Measurements from ENCODE around the gene SOWAHC.
"Not testable (repeated sequence)": the region's sequence is repeated elsewhere in the genome, so short reads cannot be mapped to it uniquely, and the experiment has no call there.

The SOWAHC gene

GRCh38 chr2:109635426-109636304, 21.5 kb downstream of the SOWAHC start:
- DNase-seq (ENCODE audit: low spot score): no peak
- TF ChIP-seq CTCF (IDR thresholded peaks at IDR 0.05; ENCODE audit: extremely low read depth, insufficient read depth, missing control alignments): no peak
- in situ Hi-C loops (cut with MboI; ENCODE audit: low pct_unique_long_range_greater_than_20kb, low sequenced_read_pairs, unreplicated experiment): no loop called here

DNA sequence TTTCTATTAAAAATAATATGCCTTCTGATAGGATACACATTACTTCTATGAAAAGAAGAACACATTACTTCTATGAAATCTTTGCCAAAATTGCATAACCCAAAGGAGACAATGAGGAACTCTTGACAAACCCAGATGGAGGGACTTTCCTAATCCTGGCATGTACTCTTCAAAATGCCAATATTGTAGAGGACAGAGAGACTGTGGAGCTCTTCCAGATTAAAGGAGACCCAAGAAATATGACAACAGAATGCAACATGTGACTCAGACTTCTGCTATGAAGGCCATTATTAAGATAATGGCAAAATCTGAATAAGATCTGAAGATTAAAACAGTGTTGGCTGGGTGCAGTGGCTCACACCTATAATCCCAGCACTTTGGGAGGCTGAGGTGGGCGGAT, 22.2 kb downstream of the SOWAHC start:
- no peak for DNase-seq (ENCODE audit: low spot score)
- TF ChIP-seq CTCF (IDR thresholded peaks at IDR 0.05; ENCODE audit: extremely low read depth, insufficient read depth, missing control alignments): no peak
- in situ Hi-C loops (cut with MboI; ENCODE audit: low pct_unique_long_range_greater_than_20kb, low sequenced_read_pairs, unreplicated experiment): no loop called here

GRCh38 chr2:109637749-109638570, 23.8 kb downstream of the SOWAHC start:
- DNase-seq (ENCODE audit: low spot score): no peak
- TF ChIP-seq CTCF (IDR thresholded peaks at IDR 0.05; ENCODE audit: extremely low read depth, insufficient read depth, missing control alignments): no peak
- in situ Hi-C loops (cut with MboI; ENCODE audit: low pct_unique_long_range_greater_than_20kb, low sequenced_read_pairs, unreplicated experiment): no loop called here

GRCh38 chr2:109638795-109639194, 24.6 kb downstream of the SOWAHC start:
- in situ Hi-C loops (cut with MboI; ENCODE audit: low pct_unique_long_range_greater_than_20kb, low sequenced_read_pairs, unreplicated experiment): no loop called here
- no peak for DNase-seq (ENCODE audit: low spot score)

GRCh38 chr2:109640000-109640399, 25.8 kb downstream of the SOWAHC start:
- in situ Hi-C loops (cut with MboI; ENCODE audit: low pct_unique_long_range_greater_than_20kb, low sequenced_read_pairs, unreplicated experiment); DNase-seq (ENCODE audit: low spot score): not testable (repeated sequence)

More at GRCh38 chr2:109638795-109639194, 24.6 kb downstream of the SOWAHC start:
- TF ChIP-seq CTCF (IDR thresholded peaks at IDR 0.05; ENCODE audit: extremely low read depth, insufficient read depth, missing control alignments): no peak

DNA sequence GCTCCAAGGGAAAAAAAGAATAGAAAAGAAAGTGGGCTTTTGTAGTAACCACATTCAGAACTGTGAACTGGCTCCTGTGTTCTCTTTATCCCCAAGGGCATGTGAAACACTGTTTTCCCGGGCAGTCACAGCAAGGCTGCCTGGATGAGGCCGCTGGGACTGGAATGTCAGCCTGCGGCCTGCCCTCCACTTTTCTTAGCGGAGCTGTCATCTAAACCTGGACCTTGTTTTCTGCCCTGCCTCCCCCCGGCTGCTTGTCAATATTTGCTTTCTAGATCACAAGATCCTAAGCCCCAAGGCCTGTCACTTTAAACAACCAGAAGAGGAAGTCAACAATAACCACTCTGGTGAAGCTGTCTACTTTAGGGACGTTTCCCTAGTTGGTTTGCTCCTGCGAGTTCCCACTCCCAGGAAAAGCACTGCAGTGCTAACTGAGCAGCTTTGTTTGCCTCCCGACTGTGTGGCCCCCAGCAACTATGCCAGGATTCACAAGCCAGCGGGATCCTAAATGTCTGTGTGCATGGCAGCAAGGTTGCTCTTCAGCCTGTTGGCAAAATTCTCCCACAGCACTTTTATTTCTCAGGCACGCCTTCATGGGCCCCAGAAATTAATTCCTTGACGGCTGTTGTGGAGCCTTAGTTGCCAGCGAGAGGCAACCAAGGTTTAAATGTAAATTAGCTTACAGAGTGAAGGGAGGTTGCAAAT, 30.6 kb downstream of the SOWAHC start:
- in situ Hi-C loops (cut with MboI; ENCODE audit: low pct_unique_long_range_greater_than_20kb, low sequenced_read_pairs, unreplicated experiment): no loop called here
- no peak for DNase-seq (ENCODE audit: low spot score)
- no peak for TF ChIP-seq CTCF (IDR thresholded peaks at IDR 0.05; ENCODE audit: extremely low read depth, insufficient read depth, missing control alignments)

Measured in GM13977 (cell line).